K562 (cell line): Measurements from ENCODE around the gene ANKRD12. TPM values are rescaled to one million over a fixed set of nuclear protein-coding genes. Genes with fewer than 3 reads are reported as not detected.

Experiments used
- CCNT2 ChIP-seq: IDR thresholded peaks from 2 replicates; pipeline ENCODE4 v1.6.1; 2011; ENCODE audit warnings: borderline replicate concordance, low read depth, mild to moderate bottlenecking, moderate library complexity, mixed read lengths, low read length; ENCODE audit not compliant: insufficient read length; ENCODE audit errors: extremely low read depth
- CEBPB ChIP-seq: fragments of 450-650 bp; IDR thresholded peaks from 2 replicates; pipeline ENCODE4 v1.6.1; 2016; ENCODE audit warnings: missing genetic modification characterization, missing compliant biosample characterization
- CHD1 ChIP-seq: fragments of 200-600 bp; sonication (generic); IDR thresholded peaks from one replicate; pipeline ENCODE4 v1.6.1; 2012; ENCODE audit warnings: mild to moderate bottlenecking, moderate library complexity, low read length, inconsistent platforms
- CXXC5 ChIP-seq: fragments of 250-450 bp; sonication (Bioruptor Pico); IDR thresholded peaks from 2 replicates; pipeline ENCODE4 v1.8.0; 2022; ENCODE audit warnings: inconsistent platforms, mild to moderate bottlenecking, moderate library complexity
- ETV6 ChIP-seq, 3 experiments: fragments of 150-350 bp in 1 of 3; sonication (generic) in 1 of 3; formaldehyde crosslinking in 1 of 3; IDR thresholded peaks; 2 replicates each; pipeline versions ENCODE4 v1.6.1 to v1.8.0; 2014 to 2022; ENCODE audit warnings: borderline replicate concordance in 2 of 3, low read depth in 2 of 3, antibody characterized with exemption in 1 of 3, low read length in 1 of 3, mild to moderate bottlenecking in 1 of 3, missing genetic modification reagents in 1 of 3
- HDAC8 ChIP-seq: fragments of 450-650 bp; IDR thresholded peaks from 2 replicates; pipeline ENCODE4 v1.6.1; 2016; ENCODE audit warnings: mild to moderate bottlenecking, missing genetic modification characterization, moderate library complexity, missing compliant biosample characterization
- HNRNPL ChIP-seq: fragments of 200-400 bp; formaldehyde crosslinking; IDR thresholded peaks from 2 replicates; pipeline ENCODE4 v1.6.1; 2017; ENCODE audit warnings: low read depth, mild to moderate bottlenecking, low read length
- MLLT1 ChIP-seq, 2 experiments: fragments of 450-650 bp; IDR thresholded peaks; 2 replicates each; pipeline ENCODE4 v1.6.1; 2016
- MTA1 ChIP-seq: fragments of 450-650 bp; IDR thresholded peaks from 2 replicates; pipeline ENCODE4 v1.6.1; 2017; ENCODE audit warnings: borderline replicate concordance
- NFXL1 ChIP-seq: fragments of 450-650 bp; formaldehyde crosslinking; IDR thresholded peaks from 2 replicates; pipeline ENCODE4 v1.4.0; 2021; ENCODE audit warnings: mild to moderate bottlenecking
- PRDM10 ChIP-seq: fragments of 450-650 bp; IDR thresholded peaks from 2 replicates; pipeline ENCODE4 v1.6.1; 2018; ENCODE audit not compliant: partially characterized antibody
- RBM14 ChIP-seq: fragments of 200-400 bp; formaldehyde crosslinking; IDR thresholded peaks from 2 replicates; pipeline ENCODE4 v1.6.1; 2018; ENCODE audit warnings: low read depth, mild to moderate bottlenecking, low read length, moderate library complexity, borderline replicate concordance; ENCODE audit not compliant: insufficient read depth
- SIN3B ChIP-seq: fragments of 450-650 bp; IDR thresholded peaks from 2 replicates; pipeline ENCODE4 v1.6.1; 2017; ENCODE audit warnings: low read depth, mild to moderate bottlenecking, moderate library complexity
- U2AF1 ChIP-seq: fragments of 200-400 bp; formaldehyde crosslinking; optimal IDR thresholded peaks from 2 replicates; pipeline ENCODE3; 2017; ENCODE audit warnings: mild to moderate bottlenecking, low read depth, low read length, moderate library complexity
- polyA plus RNA-seq, 8 experiments: library from polyadenylated mRNA; depleted of rRNA in 4 of 8; stranded (reverse) in 5 of 8; unstranded in 3 of 8; fragments of >200 nt; fragmentation: Nextera tagmentation in 2 of 8; fragmentation: Illumina TruSeq in 1 of 8; extraction: Ambion mirVana in 2 of 8; extraction: Trizol in 1 of 8; gene quantifications; 2 replicates each; pipeline versions ENCODE4 v1.2.1 to v1.2.3, GENCODE V29; 2011 to 2014; ENCODE audit warnings: inconsistent platforms in 1 of 8, missing spikeins in 1 of 8
- total RNA-seq, 7 experiments: library from RNA; depleted of rRNA in 6 of 7; stranded (reverse); fragments of >200 nt in 6 of 7; fragmentation: Illumina TruSeq in 2 of 7; extraction: Trizol in 2 of 7; gene quantifications; 2 replicates each; pipeline versions ENCODE4 v1.2.1 to v1.2.3, GENCODE V29; 2011 to 2021; ENCODE audit warnings: low replicate concordance in 1 of 7
- TF ChIP-seq, protein P1 (sequence below): fragments of 250-450 bp; sonication (Bioruptor Pico); IDR thresholded peaks from 2 replicates; pipeline ENCODE4 v1.4.0; 2020

The ANKRD12 gene
- total and polyA plus RNA-seq, 9 of the 15 experiments (the other 6 are each of a cell fraction or from before 2014, with no cell fraction given): 6.6 to 28.2 (median 16.0) TPM

GRCh38 chr18:9334973-9335696 is 198.6 kb downstream of the ANKRD12 start (continued):
- TF ChIP-seq MTA1 (no peak), CEBPB (tag) (peak; percentile 53; the same call in 1 of the 2 replicates), HNRNPL (peak; percentile 88), HDAC8 (0 out of 2 replicates have a peak, but pooled peaks have one; percentile 61), CXXC5 (CRISPR knock-in tag) (peak; percentile 67; the same call in 1 of the 2 replicates), CHD1 (peak; percentile 90), ETV6 (IDR thresholded peaks at IDR 0.05; ENCODE audit: borderline replicate concordance in 1 of 2, low read depth in 2 of 2, low read length in 1 of 2) (0 out of 4 replicates have a peak, but pooled peaks of 1 of the 2 experiments have one; percentile 55), ETV6 (CRISPR knock-in tag; IDR thresholded peaks at IDR 0.05; ENCODE audit: borderline replicate concordance) (no peak), CCNT2 (peak; percentile 41), PRDM10 (peak; percentile 42), RBM14 (0 out of 2 replicates have a peak, but pooled peaks have one; percentile 69), U2AF1 (peak; percentile 28), SIN3B (peak; percentile 58; the same call in 1 of the 2 replicates), NFXL1 (no peak), MLLT1 (IDR thresholded peaks at IDR 0.05) (0 out of 4 replicates have a peak, but pooled peaks of 1 of the 2 experiments have one; percentile 24)
- TF ChIP-seq, protein P1, sequence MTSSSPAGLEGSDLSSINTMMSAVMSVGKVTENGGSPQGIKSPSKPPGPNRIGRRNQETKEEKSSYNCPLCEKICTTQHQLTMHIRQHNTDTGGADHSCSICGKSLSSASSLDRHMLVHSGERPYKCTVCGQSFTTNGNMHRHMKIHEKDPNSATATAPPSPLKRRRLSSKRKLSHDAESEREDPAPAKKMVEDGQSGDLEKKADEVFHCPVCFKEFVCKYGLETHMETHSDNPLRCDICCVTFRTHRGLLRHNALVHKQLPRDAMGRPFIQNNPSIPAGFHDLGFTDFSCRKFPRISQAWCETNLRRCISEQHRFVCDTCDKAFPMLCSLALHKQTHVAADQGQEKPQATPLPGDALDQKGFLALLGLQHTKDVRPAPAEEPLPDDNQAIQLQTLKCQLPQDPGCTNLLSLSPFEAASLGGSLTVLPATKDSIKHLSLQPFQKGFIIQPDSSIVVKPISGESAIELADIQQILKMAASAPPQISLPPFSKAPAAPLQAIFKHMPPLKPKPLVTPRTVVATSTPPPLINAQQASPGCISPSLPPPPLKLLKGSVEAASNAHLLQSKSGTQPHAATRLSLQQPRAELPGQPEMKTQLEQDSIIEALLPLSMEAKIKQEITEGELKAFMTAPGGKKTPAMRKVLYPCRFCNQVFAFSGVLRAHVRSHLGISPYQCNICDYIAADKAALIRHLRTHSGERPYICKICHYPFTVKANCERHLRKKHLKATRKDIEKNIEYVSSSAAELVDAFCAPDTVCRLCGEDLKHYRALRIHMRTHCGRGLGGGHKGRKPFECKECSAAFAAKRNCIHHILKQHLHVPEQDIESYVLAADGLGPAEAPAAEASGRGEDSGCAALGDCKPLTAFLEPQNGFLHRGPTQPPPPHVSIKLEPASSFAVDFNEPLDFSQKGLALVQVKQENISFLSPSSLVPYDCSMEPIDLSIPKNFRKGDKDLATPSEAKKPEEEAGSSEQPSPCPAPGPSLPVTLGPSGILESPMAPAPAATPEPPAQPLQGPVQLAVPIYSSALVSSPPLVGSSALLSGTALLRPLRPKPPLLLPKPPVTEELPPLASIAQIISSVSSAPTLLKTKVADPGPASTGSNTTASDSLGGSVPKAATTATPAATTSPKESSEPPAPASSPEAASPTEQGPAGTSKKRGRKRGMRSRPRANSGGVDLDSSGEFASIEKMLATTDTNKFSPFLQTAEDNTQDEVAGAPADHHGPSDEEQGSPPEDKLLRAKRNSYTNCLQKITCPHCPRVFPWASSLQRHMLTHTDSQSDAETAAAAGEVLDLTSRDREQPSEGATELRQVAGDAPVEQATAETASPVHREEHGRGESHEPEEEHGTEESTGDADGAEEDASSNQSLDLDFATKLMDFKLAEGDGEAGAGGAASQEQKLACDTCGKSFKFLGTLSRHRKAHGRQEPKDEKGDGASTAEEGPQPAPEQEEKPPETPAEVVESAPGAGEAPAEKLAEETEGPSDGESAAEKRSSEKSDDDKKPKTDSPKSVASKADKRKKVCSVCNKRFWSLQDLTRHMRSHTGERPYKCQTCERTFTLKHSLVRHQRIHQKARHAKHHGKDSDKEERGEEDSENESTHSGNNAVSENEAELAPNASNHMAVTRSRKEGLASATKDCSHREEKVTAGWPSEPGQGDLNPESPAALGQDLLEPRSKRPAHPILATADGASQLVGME (CRISPR knock-in tag): peak; percentile 96; the same call in 1 of the 2 replicates
